HL-60 (cell line): ENCODE measurements around the gene BCL11B.

Source experiments
- DNase-seq, 2 experiments: peaks; one replicate each; pipeline ENCODE4 v3.0.0-alpha.2; 2010 to 2020; ENCODE audit warnings: low read depth in 1 of 2, low spot score in 1 of 2
- H3K27ac ChIP-seq: fragments of 250-450 bp; sonication (Bioruptor Pico); replicated peaks from 2 replicates; pipeline ENCODE4 v1.5.1; 2020; ENCODE audit warnings: mild to moderate bottlenecking, moderate library complexity
- H3K27me3 ChIP-seq: fragments of 250-450 bp; sonication (Bioruptor Pico); 2 replicates; pipeline ENCODE4 v1.5.1; 2021; ENCODE audit warnings: mild to moderate bottlenecking, moderate library complexity; ENCODE audit not compliant: insufficient read depth, poor library complexity, severe bottlenecking
- H3K4me3 ChIP-seq: replicated peaks from 2 replicates; pipeline ENCODE4 v1.5.1; 2011; ENCODE audit warnings: mild to moderate bottlenecking, control low read depth, low read length; ENCODE audit not compliant: insufficient read depth
- GABPA ChIP-seq: IDR thresholded peaks from 2 replicates; pipeline ENCODE4 v1.6.1; 2012; ENCODE audit warnings: low read depth
- POLR2AphosphoS5 ChIP-seq: IDR thresholded peaks from 2 replicates; pipeline ENCODE4 v1.6.1; 2012; ENCODE audit warnings: low read depth
- SPI1 ChIP-seq: IDR thresholded peaks from 2 replicates; pipeline ENCODE4 v1.6.1; 2012; ENCODE audit warnings: low read depth, mild to moderate bottlenecking, borderline replicate concordance
- TF ChIP-seq, protein P1 (sequence below): IDR thresholded peaks from one replicate; pipeline ENCODE4 v1.5.1; 2011; ENCODE audit warnings: low read length, control low read depth, inconsistent platforms; ENCODE audit not compliant: insufficient read depth
- TF ChIP-seq, protein P2 (sequence below): IDR thresholded peaks from 2 replicates; pipeline ENCODE4 v1.6.1; 2012; ENCODE audit warnings: low read depth; ENCODE audit not compliant: insufficient replicate concordance

Gene BCL11B

GRCh38 chr14:99120526-99121318 lies 151.3 kb downstream of the BCL11B start:
- Histone ChIP-seq H3K27me3 (no peaks in the 10 kb centered on the region), H3K4me3 (no peak overlapping the region), H3K27ac (no peak overlapping the region)
- DNase-seq, result no peak
- TF ChIP-seq, protein P1, sequence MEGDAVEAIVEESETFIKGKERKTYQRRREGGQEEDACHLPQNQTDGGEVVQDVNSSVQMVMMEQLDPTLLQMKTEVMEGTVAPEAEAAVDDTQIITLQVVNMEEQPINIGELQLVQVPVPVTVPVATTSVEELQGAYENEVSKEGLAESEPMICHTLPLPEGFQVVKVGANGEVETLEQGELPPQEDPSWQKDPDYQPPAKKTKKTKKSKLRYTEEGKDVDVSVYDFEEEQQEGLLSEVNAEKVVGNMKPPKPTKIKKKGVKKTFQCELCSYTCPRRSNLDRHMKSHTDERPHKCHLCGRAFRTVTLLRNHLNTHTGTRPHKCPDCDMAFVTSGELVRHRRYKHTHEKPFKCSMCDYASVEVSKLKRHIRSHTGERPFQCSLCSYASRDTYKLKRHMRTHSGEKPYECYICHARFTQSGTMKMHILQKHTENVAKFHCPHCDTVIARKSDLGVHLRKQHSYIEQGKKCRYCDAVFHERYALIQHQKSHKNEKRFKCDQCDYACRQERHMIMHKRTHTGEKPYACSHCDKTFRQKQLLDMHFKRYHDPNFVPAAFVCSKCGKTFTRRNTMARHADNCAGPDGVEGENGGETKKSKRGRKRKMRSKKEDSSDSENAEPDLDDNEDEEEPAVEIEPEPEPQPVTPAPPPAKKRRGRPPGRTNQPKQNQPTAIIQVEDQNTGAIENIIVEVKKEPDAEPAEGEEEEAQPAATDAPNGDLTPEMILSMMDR, result no peak
- TF ChIP-seq, protein P2, sequence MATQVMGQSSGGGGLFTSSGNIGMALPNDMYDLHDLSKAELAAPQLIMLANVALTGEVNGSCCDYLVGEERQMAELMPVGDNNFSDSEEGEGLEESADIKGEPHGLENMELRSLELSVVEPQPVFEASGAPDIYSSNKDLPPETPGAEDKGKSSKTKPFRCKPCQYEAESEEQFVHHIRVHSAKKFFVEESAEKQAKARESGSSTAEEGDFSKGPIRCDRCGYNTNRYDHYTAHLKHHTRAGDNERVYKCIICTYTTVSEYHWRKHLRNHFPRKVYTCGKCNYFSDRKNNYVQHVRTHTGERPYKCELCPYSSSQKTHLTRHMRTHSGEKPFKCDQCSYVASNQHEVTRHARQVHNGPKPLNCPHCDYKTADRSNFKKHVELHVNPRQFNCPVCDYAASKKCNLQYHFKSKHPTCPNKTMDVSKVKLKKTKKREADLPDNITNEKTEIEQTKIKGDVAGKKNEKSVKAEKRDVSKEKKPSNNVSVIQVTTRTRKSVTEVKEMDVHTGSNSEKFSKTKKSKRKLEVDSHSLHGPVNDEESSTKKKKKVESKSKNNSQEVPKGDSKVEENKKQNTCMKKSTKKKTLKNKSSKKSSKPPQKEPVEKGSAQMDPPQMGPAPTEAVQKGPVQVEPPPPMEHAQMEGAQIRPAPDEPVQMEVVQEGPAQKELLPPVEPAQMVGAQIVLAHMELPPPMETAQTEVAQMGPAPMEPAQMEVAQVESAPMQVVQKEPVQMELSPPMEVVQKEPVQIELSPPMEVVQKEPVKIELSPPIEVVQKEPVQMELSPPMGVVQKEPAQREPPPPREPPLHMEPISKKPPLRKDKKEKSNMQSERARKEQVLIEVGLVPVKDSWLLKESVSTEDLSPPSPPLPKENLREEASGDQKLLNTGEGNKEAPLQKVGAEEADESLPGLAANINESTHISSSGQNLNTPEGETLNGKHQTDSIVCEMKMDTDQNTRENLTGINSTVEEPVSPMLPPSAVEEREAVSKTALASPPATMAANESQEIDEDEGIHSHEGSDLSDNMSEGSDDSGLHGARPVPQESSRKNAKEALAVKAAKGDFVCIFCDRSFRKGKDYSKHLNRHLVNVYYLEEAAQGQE, result no peak
- TF ChIP-seq SPI1 (no peak), POLR2AphosphoS5 (no peak), GABPA (no peak)

DNA sequence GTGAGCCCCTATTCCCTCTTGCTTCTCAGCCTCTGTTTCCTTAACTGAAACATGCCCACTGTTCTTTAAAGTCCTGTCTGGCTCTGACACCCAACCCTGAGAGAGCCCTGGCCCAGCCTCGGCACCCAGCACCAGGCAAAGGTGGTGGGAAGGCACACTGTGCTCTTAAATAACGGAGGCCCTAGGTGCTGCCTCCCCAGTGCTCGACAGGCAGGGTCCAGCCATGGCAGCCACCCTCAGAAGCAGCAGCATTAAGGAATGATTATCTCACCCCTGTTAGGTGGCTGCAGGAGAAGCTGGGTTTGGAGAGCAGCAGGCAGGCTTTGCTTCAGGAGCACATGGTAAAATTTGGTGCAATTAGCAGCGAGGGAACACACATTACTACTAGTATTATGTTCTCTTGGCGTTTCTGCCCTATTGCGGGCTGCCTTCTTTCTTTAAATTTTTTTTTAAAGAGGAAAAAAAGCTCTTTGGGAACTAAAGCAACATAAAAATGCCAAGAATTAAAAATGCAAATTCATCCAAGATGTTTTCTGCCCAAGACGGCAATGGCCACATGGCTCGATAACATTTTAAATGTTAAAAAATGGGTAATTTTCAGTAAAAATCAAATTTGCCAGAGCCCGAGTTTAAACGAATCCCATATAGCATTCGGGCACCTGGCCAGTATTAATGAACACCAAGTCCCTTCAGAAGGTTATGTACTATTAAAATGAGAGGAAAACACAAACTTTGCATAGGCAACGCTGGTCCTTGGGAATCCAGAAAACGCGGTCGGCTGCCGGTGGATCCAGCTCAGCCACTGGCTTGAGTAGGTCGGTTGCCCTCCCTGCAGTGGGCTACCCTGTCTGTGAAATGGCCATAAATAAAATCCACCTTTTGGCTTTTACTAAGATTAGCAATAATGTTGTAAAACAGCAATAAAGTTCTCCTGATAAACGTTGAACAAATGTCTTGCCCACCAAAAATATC lies 152.2 kb downstream of the BCL11B start:
- DNase-seq, result no peak
- H3K27ac ChIP-seq, result no peak overlapping the region
- H3K27me3 ChIP-seq, result no peaks in the 10 kb centered on the region
- TF ChIP-seq GABPA (no peak), SPI1 (no peak)
- H3K4me3 ChIP-seq, result no peak overlapping the region
